Muscle of arm (tissue), 12 donors: ENCODE results near the gene ADGRL3. TPM values are rescaled to one million over a fixed set of nuclear protein-coding genes. Genes with fewer than 3 reads are reported as not detected.
A peak's percentile ranks its signal among the peaks of the same experiment; 100 is the strongest.
"Not testable (repeated sequence)": the region's sequence is repeated elsewhere in the genome, so short reads cannot be mapped to it uniquely, and the experiment has no call there.

Experiments
- DNase-seq: peaks from one replicate; pipeline ENCODE4 v3.0.0-alpha.2; 2013
- polyA plus RNA-seq, 12 donors: library from polyadenylated mRNA; unstranded; fragments of 120-200 nt; gene quantifications; one replicate each; pipeline ENCODE4 v1.2.1, GENCODE V29; 2013; ENCODE audit not compliant: insufficient read length in 12 of 12

The ADGRL3 gene
- polyA plus RNA-seq, 12 donors = 20.7 to 34.2 (median 24.4) TPM; not detected in 1

DNA sequence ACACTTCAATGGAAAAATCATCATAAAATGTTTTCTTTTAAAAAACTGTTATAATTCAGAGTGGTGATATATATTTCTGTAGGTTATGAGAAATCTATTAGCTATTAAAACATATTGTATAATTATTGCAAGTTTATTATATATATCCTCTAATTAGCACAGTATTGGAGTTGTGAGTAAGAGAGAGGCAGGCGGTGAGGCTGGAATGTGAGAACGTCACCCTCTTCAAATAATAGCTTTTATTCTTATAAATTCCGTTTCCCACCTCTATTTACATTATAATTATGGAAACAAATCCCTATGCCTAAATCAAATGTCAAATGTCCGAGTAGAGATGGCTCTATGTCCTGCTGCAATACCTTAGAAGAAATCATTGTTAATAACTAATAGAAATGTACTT, 292.9 kb downstream of the ADGRL3 start:
- DNase-seq = no peak

DNA sequence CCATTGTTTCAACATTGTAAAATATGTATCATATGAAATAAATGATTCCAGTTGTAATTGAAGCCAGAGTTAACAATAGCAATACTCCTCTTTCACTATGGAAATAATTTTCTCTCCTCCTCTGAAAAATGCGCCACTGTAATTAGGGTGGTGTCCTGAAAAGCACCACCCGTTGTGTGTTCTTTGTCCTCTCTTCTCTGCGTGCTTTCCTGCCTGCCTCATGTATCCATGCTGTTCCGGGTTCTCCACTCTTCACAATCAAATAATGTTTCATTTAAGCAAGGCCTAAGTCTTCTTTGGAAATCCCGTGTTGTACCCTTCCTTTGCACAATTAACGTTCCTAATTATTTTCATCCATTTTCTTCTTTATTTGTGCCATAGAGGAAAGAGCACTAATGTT, 293.3 kb downstream of the ADGRL3 start:
- DNase-seq = no peak

DNA sequence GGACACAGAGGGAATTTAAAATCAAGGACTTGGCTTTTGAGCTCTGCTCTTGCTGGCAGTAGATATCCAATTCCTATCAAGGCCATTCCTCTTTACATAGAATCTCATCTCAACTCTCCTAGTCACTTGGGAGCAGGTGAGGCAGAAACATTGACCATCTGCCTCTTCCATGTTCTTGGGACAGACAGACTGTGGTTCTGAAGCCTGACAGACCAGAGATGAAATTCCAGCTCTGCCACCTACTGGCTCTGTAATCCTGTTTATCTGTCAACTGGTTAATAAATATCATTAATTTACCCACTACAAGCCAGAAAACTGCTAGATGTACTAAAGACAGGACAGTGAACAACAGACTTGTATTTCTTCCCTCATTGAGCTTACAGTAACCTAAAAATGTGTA, 300.8 kb downstream of the ADGRL3 start:
- no peak for DNase-seq

DNA sequence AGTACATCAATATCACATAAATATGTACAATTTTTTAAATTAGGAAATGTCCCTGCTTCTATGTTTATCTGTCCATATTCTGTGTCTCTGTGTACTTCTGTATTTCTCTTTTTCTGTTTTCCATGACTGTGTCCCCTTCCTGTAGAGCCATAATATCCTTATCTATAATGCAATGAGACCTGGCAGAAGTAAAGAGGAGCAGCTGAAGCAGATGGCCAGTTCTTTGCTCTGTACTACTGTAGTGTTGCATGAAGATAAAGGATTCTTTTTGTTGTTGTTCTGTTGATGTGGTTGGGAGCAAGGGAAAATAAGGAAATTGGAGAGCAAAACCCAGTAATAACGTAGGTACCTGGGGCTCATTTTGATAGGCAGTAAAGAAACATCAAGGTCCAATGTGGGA, 301.7 kb downstream of the ADGRL3 start:
- no peak for DNase-seq

DNA sequence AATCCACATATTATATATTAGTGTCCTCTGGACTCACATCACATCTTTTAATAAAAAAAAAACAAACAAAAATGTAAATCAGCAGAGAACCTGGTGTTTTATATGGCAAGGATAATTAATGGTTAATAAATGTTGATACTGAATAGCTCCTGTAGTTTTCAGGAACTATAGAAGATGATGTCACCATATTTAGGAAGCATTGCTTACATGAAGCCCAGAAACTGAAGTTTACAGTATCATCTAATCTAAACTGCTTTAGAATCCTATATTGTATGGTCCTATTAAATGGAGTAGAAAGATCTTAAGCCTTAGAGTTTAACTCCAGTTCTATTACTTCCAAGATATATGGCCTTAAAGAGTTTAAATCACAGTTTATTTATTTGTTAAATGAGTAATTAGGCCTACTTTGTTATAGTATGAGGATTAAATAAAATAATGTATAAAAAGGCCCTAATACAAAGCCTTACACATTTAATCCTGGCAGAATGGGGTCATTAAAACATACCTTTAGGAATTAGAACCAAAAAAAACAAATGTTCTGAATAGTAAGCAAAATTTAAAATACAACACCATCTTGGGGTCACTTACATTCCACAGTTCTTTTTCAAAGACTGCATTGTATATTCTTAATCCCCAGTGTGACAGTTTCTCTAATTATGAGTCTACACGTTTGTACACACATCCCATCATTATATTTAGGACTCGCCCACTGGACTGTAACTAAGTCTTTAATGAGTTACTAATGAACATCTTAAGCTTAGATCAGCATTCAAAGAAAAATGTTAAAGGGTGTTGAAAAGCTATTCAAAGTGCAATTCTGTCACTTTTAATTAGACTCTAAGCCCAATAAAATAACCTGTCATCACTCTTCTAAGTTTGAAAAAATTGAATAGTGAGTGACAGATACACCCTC, 305.9 kb downstream of the ADGRL3 start:
- no peak for DNase-seq

DNA sequence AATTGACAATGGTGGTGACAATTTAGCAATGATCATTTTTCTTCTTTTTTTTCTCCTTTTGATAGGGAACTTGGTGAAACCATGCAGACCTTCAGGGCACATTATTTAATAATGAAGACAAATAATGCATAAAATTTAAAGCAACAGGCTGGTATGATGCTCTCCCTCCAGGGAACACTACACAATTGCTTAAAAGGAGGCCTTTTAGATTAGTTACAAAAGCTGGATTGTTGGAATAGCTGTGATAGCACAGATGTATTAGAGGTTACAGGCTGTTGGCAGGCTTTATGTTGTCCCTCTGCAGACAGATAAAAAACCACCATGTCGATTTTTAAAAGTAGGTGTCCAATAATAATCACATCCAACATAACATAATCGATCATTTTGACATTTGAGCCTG, 307.0 kb downstream of the ADGRL3 start:
- no peak for DNase-seq

DNA sequence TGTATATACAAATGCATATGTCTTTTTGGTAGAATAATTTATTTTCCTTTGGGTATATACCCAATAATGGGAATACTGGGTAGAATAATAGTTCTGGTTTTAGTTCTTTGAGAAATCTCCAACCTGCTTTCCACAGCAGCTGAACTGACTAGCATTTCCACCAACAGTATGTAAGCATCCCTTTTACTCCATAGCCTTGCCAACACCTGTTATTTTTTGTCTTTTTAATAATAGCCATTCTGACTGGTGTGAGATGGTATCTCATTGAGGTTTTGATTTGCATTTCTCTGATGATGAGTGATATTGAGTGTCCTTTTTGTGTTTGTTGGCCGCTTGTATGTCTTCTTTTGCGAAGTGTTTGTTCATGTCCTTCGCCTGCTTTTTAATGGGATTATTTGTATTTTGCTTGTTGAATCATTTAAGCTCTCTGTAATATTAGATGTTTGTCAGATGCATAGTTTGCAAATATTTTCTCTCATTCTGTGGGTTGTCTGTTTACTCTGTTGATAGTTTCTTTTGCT, 309.7 kb downstream of the ADGRL3 start:
- DNase-seq = not testable (repeated sequence)

DNA sequence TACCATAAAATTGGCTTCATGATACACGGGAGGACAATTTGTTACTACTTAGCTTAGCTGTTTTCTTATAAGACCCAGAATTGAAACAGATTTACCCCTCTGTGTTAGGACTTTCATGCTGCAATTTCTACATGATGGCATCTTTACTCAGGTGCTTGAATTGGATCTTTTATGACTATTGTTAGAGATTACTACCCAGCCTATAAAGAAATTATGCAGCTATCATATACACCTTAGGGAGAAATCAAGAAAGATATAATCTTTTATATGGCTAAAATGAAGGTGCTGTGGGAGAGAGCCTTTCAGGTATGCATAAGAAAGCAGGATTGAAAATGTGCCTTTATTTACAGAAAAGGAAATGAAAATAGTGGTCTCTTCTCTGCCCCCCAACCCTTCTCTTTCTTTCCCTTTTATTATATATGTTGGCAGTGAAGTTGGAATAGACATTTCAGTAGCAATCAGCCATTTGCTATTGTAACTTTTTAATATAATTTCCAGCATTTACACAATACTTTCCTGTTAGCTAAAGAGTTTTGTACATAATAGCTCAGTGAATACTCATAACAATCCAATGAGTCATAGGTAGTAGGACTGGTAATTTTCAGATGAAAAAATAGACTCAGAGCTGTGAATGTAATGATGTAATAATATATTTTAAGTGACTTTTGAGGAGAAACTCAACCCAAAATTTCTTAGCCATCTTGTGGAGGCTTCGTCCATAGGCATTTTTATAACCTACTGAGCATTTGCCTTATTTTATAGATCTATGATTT, 311.8 kb downstream of the ADGRL3 start:
- DNase-seq = no peak

DNA sequence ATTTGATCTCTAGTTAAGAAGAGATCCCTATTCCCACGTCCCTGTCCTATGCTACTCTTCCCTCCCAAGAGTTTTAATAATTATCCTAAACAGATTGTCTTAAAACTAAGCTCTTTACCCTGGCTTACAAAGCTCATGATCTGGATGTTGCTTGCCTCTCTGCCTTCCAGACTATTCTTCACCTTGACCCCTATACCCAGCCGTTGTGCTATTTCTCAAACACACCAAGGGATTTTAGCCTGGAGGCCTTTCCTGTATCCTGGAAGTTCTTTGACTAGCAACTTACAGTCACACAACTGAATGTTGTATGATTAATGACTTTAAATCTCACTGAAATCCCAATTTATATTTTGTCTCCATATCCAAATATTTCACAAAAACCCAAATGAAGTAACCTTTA, 314.9 kb downstream of the ADGRL3 start:
- DNase-seq = no peak

DNA sequence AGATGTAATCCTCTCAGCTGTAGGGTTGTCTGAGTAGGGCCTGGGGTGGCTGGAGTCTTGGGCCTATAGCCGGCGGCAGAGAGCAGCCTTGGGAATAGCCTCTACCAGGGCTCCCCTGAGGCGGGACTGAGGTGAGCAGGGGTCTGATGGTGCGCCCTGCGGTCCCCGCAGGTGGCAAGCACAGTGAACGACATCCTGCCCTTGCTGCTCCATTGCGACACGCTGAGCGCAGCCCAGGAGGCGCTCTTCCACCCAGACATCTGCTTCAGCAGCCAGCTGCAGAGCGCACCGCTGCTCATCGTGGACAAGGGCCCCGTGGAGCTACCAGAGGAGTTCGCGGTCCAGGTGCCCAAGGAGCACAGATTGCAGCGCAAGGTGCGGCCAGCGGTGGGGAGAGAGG, 317.0 kb downstream of the ADGRL3 start:
- no peak for DNase-seq

DNA sequence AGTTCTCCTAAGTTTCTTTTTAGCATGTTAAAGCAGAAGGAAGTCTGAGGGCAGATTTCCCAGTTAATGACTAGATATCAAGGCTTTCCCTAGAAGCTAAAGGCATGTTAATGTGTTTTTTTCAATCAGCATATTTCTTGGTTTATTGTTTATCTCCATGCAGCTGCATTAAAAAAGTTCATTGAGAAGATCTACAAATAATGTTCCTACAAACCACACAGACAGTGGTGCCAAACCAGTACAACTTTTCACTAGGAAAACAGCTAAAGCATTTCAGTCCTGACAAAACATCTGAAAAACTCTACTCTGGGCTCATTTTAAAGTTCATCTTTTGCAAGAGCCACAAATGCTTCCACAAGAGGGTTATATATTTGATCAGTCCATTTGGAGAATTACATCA, 320.0 kb downstream of the ADGRL3 start:
- peak; percentile 12 for DNase-seq

DNA sequence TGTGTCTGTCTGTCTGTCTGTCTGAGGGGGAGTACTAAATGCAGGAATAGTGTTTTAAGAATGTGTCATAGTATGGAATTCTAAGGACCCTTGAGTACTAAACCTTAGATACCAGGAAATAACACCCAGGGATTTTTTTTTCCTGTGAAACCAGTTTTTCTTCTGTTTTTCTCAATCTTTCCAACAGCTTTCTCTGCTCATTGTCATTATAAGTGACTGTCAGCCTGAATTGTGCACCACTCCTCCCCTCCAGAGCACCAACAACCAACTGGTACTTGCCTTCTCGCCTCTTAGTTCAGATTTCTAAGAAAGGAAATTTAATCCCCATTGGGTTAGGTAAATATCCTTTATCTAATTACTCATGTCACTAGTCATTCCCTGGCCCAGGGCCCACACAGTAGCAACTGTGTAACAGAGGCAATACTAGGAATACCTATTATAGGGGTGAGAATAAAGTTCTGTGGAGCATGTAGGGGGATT, 320.6 kb downstream of the ADGRL3 start:
- no peak for DNase-seq

DNA sequence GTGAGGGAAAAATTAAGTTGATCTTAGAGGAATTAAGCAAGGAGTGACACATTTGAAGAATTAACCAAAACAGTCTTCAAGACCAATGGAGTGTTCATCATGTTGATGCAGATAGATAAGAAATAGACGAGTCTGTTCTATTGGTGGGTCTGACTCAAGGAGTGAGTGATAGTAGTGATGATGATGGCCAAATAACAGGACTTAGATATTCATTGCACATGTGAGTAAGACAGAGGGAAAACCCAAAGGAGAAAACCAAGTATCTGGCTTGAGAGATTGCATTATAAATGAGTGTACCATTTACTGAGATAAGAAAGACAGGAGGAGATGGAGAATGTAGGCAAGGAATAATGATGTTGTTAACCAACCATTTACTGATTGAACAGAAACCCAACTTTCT, 321.3 kb downstream of the ADGRL3 start:
- DNase-seq = no peak

DNA sequence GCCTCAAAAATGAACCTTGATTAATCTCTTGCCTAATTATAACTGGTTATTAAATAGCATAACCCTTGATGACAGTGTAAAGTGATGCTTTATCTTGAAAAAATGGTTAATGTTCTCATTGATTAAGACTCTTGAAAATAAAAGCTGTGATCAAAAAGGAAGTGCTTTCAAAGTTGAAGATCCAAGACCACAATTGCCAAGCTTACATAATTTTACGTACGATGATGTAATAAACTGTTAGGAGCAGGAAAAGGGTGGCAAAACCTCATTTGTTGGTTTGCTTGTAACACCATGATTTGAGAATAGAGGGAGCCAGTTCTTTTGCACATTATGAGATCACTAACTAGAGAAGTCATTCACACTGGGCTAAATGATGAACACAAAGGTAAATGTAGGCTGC, 322.2 kb downstream of the ADGRL3 start:
- no peak for DNase-seq

DNA sequence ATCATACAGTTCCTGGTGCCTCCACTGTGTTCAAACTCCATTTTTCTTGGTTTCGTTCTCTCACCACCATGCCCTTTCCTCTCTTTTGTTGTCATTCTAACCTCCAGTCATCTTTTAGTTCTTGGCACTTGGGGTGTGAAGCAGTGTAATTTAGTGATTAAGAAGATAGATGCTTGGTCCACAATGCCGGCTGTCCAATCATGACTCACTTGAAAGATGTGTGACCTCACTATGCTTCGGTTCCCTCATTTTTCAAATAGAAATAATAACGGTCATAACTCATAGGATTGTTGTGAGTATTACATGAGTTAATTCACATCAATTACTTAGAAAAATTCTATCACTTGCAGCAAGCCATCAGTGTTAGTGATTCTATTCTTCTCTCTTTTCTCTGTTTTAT, 327.8 kb downstream of the ADGRL3 start:
- DNase-seq = no peak

DNA sequence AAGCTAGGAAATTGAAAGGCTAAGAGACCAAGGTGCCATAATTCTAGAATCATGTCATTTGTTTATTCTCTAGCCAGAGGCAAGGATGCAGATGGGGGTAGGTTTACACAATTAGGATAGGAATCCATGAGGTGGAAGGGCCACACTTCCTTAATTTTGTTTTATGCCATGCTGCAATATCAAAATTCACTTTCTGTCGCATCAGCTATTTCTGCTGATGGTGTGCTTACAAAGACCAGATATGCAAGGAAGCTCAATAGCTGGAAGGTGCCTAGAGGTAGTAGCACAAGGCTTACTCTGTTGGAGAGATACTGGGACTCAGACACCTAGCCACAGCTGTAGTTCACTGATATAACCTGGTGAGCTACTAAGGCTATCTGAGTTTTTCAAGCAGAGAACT, 328.5 kb downstream of the ADGRL3 start:
- DNase-seq = no peak

DNA sequence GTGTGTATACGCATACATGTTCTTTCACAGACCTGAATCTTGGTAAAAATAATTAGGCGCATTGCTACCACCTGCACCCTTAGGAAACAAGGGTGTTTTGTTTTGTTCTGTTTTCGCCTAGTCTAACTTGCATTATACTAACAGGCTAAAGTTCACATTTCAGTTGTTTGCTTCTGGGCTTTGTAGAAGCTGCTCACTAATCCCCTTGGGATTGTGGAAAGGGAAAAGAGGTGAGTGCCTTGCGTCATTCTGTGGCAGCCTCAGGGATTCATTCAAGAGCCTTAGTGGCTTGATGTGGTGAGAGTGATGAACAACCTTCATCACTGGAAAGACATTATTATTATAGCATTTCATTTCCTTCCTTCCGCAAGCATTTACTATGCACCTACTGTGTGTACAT, 331.1 kb downstream of the ADGRL3 start:
- DNase-seq = no peak

DNA sequence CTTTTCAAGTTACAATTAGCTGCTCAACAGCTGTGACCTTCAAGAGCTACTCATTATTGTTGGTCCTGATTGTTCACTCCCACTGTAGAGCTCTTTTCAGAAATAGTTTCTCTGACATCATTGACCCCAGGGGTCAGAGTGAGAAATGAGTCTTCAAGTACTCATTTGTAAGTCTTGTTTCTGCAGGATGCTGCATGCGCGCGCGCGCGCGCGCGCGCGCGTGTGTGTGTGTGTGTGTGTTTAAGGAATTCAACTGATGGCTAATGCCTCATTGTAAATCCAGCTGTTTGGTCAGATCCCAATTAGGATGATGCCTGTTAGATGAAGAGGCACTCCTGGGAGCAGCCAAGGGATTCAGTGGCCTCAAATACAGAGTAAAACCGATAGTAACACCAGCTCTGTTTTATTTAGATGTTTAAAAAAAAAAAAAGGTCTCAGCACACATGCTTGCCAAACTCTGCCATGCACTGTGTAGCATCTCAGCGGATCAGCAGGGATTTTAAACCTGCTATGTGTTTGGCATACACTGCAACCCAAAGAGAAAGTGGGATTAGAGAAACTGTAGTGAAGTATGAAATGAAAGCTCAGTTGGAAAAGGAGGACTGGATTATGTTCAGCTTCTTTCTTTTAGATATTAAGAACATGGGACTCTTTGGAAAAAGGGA, 332.3 kb downstream of the ADGRL3 start:
- peak; percentile 25 for DNase-seq

DNA sequence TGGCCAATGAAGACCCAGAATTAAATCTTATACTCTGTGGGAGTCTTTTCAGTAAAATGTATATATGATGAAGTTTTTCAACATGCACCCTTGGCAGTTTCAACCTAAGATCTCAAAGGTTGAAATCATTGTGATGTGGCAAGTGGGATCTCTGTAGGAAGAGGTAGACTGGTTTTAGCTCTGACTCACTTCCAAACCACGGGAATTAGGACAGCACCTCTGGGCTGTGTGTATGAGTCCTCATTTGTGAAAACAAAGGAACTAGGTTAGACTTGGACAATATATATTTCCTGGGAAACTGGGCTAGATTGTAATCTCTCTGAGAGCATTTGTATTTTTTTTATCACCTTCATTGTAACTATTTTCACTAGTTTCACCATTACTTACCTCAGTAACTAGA, 333.0 kb downstream of the ADGRL3 start:
- no peak for DNase-seq

DNA sequence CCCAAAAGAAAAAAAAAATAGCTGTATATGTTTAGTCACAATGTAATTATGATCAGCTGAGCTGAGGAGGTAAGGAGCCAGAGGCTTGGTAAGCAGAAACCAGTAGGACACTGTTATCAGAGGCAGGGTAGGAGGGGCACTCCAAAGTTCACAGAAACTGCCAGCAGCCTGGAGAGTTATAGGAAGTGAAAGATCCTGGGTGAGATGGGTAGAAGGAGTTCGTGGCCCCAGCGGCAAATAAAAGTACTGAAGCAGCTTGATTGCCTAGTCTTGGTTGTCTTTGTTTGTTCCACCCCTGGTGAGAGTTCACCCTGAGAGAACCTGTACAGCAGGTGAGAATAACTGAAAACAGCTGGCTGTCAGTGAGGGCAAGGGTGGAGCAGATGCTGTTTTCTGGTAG, 340.8 kb downstream of the ADGRL3 start:
- no peak for DNase-seq

DNA sequence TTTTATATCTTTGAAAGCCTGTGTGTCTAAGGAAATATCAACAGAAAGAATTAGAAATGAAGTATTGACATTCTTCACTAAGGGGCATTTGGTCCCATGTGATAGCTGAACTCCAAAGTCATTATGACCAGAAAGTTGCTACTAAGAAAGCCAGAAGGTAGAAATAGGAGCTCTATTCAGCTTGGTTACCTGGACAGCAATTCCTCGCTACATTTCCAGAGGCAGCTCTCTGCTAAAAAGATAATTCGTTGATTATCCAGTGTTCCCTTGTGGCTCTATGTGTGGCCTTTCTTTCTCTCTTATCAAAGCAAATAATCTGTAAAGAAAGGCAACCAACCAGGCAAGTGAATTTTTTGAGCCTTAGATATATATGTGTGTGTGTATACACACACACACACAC, 341.3 kb downstream of the ADGRL3 start:
- no peak for DNase-seq

DNA sequence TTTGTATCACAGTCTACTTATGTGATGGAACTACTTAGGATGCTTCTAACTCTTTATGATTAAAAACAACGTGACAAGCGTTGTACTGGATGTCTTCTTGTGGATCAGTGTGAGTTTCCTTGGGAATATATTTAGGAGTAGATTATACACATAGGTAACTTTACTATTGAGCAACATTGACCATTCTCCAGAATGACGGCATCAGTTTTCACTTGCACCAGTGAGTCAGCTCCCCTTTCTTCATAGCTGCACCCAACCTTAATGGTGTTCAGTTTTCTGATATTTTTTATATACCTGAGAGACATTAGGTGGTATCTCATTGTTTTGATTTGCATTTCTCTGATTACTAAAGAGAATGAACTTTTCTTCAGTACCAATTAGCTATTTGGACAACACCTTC, 343.9 kb downstream of the ADGRL3 start:
- no peak for DNase-seq
